ENCODE measurements around the gene KIAA1217.

Gene KIAA1217

DNA sequence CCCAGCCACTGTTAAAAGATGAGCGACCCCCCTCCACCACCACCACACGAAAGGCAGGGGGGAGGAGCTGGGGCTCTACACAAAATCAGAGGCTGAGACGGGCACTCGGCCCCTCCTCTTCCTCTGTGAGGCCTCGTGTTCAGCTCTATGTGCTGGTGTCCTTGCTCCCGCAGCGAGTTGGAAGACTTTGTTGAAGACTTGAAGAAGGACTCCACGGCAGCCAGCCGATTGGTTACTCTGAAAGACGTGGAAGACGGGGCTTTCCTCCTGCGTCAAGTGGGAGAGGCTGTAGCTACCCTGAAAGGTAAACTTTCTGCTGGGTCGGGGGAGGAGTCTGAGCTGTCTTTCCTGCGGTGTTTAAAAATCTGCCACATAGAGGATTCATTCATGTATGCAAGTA is 311.0 kb downstream of the KIAA1217 start:
- DNase-seq: no peak

DNA sequence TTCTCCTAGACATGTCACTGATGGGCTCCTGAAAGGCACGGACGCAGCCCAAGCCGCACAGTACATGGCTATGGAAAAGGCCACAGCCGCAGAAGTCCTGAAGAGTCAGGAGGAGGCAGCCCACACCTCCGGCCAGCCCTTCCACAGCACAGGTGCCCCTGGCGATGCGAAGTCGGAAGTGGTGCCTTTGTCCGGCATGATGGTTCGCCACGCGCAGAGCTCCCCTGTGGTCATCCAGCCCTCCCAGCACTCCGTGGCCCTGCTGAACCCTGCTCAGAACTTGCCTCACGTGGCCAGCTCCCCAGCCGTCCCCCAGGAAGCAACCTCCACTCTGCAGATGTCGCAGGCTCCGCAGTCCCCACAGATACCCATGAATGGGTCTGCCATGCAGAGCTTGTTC is 315.4 kb downstream of the KIAA1217 start:
- DNase-seq: no peak

DNA sequence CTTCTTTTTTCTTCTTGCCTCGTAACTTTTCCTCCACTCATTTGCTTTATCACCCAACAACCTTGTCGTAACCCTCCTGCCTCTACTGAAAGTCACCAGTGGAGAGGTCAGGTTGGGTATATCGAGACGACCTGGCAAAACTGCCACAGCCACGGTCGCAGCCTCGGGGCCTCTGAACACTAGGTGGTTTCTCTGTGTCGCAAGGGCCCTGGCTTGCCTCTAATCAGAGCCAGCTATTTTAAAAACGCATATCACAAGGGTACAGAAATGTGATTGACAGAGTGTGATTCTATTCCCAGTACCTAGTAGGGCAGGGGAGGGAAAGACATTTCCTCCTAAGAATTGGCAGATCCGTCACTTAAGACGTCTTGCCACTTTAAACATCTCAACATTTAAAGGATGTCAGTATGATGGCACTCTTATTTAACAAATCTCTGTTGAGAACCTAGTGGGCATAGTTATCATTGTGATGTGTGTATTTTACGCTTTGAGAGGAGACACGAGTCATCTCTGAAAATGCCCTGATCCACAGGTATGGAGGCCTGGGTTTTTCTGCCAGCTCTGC is 317.2 kb downstream of the KIAA1217 start:
- no peak for DNase-seq

DNA sequence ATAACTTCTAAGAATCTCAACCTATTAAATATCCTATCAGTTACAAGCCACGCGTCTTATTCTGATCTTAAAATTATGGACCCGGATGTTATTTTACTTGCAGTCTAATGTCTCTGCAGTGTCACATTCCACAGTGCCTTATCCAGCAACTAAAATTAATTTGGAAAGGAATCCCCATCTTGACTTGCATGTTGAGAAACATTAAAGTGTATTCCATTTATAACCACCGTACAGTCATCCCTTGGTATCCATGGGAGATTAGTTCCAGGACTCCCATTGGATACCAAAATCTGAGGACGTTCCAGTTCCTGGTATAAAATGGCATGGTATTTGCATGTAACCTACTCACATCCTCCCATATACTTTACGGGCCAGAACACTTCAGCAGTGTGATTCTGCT is 320.0 kb downstream of the KIAA1217 start:
- no peak for DNase-seq

DNA sequence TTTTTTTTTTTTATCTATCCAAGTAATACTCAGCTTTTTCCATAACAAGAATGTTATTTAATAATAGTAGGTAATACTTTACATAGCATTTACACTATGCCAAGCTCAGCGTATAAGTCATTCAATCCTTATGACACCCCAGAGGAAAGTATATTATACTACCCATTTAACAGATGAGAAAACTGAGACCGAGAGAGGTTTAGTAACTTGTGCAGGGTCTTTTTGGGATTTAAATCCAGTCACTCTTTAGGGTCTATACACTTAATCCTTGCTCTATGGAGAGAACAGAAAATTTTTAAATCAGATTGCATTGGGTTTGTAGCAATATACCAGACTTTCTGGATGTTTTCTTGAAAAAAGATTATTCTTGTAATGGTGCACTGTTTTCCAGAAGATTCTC is 322.5 kb downstream of the KIAA1217 start:
- DNase-seq: no peak

DNA sequence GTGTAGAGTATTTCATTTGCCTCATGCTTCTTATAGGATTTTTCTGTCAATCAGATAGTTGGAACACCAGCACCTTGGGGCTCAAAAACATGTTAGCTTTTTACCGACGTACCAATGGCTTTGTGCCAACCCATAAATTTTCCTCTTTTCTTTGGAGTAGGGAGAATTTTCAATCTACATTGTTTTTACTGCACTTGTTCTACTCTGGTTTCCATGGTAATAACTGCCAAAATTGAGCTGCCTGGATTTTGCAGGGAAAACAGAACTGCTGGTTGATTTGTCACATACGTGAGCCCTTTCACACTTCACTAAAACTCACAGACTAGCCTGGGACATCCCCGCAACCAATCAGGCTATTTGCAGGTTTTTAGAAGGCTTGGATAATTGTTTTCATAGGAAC is 325.0 kb downstream of the KIAA1217 start:
- DNase-seq: no peak

DNA sequence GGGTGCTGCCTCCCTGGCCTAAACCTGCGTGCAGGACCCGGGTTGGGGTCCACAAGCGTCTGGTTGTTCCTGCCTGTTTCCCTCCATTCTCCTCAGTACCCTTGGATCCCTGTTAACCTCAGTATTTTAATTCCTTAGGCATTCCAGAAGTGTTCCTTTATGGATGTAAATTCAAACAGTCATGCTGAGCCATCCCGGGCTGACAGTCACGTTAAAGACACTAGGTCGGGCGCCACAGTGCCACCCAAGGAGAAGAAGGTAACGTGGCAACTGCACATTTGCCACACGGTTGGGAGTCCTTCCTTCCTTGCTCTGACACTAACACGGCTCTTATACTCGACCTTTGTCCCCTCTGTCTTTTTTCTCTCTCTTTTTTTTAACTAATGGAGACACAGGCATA is 327.7 kb downstream of the KIAA1217 start:
- no peak for DNase-seq

DNA sequence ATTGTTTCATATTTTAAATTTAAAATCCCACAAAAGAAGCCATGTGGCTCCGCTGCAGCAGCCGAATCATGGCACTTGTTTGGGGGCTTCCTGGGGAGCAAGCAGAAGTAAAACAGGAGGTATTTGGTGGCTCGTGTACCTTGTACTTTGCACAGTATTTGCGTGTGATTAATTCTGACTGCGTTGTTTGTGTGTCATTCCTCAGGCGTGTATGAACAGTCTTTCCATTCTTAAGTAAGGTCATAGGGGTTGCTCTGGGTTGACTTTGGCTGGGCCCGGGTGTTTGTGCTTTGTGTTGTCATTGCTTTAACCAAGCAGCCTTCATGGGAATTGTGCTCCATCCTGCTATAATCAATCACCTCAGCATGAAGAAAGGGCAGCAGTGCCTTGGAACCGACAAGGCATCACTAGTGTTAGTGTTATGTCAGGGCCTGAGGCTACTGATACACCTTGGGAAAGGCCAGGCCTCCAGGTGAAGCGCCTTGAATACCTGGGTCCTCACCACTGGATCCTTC is 332.4 kb downstream of the KIAA1217 start:
- no peak for DNase-seq

DNA sequence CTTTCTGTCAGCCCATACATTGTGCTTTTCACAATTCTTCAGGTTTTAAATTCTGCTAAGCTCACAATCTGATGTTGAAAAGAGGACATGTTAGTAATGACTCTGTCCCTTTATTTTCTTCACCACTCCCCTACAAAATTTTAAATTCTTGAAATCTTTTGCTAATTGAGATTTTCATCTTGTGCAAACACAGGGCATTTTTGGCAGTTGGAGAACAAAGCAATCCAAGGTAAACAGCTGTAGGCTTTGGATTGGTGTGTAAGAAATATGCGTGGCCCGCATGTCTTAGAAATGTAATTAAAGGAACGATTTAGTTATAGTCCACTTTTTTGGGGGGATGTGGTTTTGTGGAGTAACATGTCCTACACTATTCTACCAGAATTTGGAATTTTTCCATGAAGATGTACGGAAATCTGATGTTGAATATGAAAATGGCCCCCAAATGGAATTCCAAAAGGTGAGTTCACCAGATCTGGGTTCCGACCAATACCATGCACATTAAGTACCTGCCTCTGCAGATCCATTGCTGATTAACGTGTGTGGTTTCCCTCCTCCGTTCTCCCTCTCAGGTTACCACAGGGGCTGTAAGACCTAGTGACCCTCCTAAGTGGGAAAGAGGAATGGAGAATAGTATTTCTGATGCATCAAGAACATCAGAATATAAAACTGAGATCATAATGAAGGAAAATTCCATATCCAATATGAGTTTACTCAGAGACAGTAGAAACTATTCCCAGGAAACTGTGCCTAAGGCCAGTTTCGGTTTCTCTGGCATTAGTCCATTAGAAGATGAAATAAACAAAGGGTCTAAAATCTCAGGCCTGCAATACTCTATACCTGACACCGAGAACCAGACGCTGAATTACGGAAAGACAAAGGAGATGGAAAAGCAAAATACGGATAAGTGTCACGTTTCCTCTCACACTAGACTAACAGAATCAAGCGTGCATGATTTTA is 333.7 kb downstream of the KIAA1217 start:
- no peak for DNase-seq

DNA sequence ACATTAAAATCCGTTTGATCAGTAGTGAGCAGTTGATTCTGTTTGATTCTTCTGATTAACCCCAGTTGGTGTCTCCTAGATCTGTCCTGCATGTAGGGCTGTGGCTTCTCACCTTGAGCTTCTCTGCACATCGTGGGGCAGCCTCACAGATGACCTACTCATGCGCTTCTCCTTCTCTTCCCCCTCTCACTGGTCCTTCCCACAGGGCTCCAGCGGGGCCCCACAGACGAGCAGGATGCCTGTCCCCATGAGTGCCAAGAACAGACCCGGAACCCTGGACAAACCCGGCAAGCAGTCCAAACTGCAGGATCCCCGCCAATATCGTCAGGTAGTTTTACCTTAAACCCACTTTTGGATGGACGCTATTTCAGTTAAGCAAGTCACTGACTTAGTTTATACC is 335.8 kb downstream of the KIAA1217 start:
- no peak for DNase-seq

DNA sequence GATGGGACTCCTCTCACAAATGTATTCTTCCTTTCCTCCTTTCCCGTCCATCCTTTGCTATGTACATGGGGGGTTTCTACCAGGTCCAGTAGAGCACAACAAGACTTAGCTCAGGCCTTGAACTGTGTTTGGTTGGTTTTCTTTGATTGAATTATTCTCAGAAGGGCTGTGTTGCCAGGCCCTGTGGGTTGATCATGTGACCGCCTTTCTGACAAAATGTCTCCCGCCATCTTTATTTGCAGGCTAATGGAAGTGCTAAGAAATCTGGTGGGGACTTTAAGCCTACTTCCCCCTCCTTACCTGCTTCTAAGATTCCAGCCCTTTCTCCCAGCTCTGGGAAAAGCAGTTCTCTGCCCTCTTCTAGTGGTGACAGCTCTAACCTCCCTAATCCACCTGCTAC is 336.6 kb downstream of the KIAA1217 start:
- no peak for DNase-seq

DNA sequence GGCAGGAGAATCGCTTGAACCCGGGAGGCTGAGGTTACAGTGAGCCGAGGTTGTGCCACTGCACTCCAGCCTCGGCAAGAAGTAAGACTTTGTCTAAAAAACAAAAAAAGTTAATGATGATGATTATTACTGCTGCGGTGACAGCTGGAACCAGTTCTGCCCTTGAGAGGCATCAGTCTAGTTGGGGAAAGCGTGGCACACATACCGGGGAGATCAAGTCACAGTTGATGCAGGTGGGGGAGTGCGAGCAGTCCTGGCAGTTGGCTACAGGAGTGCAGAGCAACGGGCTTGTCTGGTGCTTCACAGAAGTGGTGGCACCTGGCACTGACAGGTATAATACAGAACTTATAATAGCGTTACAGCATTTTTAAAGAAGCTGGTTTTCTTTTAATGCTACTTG is 341.7 kb downstream of the KIAA1217 start:
- no peak for DNase-seq

DNA sequence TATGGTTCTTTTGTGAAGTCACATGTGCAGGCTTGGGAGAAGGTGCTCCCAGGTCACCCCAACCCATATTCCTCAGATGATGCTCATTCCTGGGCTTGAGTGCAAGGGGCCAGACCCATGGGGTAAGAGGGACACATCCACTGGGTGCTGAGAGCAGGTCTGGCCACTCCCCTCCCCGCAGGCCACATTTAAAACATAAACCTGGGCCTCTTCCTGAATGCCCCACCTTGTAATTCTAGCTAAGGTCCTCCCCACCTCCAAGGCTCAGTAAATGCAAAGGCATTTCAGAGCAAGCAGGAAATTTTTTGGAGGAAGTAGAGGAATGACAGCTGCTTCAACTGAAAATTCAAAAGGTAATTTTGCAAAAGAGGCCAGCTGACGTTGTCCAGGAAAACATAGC is 342.2 kb downstream of the KIAA1217 start:
- DNase-seq: no peak

DNA sequence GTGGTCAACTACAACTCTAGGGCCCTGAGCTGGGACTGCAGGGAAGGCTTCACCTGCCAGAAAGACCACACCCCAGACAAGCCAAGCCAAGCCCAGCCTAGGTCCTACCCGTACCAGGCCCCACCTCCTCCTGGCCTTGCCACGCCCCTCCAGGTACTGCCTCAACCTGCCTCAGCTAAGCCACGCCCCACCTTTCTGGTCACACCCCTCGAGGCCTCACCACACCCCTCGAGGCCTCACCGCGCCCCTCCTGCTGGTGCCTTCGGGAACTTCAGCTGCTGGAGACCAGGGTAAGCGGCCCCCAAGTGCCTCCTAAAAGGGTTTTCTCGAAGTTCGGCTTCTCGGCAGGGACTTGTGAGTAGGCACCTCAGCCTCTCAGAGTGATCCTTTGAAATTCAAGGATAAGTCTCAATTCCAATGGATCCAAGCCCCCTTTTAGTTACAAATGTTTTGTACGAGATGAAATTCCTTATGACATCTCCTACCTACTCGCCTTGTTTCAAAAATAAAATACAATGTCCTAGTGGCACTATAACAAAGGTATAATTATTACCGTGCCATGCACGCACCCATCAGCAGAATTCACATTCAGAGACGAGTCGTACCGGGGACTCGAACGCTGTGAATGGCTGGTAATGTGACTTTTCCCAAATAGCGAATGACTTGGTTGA is 343.5 kb downstream of the KIAA1217 start:
- no peak for DNase-seq

DNA sequence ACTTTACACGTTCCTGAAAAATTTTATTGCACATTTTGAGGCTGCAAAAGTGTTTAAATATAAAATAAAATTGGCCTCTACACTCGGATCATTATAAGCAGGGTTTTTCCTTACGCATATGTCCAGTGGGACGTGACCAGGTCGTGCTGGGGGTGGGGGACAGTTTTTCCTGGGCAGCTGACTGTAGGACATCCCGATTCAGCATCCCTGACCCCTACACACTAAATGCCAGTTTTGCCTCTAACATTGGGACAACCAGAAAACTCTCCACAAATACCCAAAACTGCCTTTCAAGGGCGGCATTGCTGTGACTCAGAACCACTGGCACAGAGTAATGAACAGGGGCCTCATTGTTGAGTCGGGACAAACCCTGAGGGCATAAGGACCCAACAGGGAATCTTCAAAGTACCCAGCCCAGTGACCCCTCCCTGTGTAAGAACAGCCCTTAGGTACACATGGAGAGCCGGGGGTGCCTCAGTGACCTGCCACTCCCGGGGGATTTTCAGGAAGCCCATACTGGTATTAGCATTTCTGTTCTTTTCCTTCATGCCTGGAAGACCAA is 344.2 kb downstream of the KIAA1217 start:
- DNase-seq: no peak

DNA sequence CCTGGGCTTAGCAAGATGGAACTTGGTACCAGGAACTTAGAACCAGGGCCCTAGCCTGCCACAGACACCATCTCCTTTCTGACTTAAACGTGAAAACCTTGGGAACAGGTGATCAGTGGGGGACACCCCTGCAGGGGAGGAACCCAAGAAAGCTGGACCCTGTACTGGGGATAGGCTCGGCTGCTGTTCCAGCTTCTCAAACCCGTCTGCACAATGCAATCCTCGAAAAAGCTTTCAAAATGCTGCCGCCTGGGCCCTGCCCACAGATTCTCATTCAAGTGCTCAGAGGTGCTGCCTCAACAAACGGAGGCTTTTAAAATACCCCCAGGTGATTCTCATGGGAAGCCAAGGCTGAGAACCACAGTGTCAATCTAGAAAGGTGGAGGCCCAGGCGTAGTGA is 345.1 kb downstream of the KIAA1217 start:
- DNase-seq: no peak

DNA sequence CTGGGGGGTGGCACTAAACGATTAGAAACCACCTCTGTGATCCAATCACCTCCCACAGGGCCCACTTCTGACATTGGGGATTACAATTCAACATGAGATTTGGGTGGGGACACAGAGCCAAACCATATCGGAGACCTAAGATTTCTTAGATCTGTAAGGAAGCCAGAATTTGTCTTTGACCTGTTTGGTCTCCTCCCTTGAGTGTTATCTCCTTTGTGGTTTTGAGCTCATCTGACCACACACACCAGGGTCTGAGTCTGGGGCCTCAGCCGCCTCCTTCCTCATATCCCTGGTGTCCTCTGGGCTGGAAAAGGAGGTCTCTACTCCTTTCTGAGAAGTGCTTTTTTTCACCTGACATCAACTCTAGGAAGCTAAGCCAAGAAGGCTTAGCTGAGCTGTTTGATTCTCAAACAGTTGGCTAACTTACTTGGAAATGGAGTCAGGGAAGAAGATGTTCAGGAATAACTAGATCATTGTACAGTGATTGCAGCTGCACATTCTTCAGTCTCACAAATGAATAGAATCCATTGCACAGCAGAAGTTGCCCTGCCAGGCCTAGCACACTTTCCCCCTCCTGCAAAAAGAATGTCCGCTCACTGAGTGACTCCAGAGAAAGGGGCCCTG is 347.3 kb downstream of the KIAA1217 start:
- no peak for DNase-seq

DNA sequence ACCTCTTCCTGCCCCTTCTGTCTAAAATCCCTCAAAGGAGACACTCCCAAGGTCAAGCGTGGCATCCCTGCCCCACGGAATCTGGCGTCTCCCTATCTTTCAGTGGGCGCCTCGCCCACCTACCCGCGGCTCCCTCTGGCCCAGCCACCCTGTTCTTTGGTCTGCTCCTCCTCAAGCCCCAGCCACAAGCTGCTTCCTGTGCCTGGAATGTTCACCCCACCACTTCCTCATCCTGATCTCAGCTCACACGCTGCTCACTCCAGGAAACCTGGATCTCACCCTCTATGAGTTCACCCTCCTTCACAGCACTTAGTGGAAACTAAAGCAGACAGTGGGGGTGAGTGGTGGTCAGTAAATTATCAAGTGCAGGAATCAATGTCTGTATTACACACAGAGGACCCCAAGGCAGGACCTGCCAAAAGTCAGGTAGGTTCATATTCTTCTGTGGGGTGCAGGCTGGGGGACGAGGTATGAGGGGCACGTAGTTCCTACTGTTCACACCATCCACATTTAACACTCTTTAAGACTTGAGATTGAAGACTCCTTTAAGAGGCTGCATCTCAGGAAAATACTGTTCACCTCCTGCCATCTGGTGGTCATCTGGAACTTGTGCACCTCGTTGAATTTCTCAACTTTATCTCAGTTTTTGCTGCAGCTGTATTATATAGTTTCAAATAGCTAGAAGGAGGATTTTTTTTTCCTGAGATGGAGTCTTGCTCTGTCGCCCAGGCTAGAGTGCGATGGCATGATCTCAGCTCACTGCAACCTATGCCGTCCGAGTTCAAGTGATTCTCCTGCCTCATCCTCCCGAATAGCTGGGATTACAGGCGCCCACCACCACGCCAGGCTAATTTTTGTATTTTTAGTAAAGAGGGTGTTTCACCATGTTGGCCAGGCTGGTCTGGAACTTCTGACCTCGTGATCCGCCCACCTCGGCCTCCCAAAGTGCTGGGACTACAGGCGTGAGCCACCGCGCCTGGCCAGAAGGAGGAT is 348.1 kb downstream of the KIAA1217 start:
- no peak for DNase-seq

DNA sequence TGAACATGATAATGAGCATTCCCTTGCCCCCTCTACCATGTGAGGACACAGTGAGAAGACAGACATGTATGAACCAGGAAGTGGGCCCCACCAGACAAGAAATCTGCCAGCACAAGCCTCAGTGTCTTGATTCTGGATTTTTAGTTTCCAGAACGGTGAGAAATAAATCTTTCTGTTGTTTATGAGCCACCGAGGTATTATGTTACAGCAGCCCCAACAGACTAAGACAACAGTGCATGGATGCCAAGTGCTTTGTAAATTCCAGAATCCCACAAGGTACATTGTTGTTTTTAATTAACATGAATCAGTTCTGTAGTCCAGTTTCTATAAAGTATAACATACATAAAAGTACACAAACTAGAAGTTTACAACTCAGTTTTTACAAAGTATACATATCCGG is 352.5 kb downstream of the KIAA1217 start:
- DNase-seq: no peak

DNA sequence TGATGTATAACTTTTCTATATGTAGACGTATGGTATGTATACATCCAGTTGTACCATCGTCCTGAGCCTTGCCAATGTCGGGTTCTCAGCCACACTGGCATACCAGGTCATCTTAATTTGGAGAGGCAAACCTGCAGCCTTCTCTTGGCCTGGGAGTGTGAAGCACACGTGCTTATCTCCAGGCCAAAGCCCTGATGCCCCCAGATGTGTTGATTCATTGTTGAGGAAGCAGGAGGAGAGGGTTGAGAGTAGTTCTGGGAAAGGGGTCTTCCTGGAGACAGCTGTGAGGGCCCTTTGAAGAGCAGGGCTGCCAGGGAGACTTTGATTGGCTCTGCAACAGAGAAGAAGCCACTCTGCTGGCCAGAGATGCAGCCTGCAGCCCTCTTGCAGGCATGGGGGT is 359.1 kb downstream of the KIAA1217 start:
- no peak for DNase-seq

DNA sequence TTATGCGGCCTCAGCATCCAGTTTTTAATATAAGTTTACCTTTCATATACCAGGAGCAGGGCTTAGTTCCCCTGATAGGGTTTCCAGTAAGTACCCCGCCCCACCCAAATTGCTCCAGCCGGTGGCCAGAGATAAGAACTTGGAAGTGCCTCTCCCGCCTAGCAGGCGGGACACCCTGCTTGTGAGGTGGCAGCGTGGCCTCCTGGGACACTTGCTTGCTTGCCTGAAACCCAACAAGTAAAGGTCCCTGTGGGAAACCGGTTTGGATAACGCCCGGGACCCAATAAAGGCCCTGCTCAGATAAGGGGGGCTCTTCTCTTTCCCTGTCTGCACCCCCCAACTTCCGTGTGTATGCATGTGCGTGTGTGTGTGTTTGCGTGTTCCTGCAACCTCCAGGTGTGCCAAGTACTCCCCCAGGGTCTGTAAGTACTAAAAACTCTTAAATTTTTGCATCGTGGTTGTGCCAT is 360.4 kb downstream of the KIAA1217 start:
- DNase-seq: no peak
